ENCODE measurements around the gene DMGDH.

The DMGDH gene

GRCh38 chr5:79062436-79062835 is 7.0 kb downstream of the DMGDH start:
- DNase-seq (ENCODE audit: low spot score): no peak

- no peak for DNase-seq (ENCODE audit: low spot score)
Observed at GRCh38 chr5:79059674-79060073, 9.8 kb downstream of the DMGDH start.

- DNase-seq (ENCODE audit: low spot score): no peak
Observed at GRCh38 chr5:79056847-79057246, 12.6 kb downstream of the DMGDH start.

- DNase-seq (ENCODE audit: low spot score): no peak
Observed at GRCh38 chr5:79055017-79055416, 14.5 kb downstream of the DMGDH start.

- DNase-seq (ENCODE audit: low spot score): no peak
Observed at GRCh38 chr5:79053321-79053720, 16.2 kb downstream of the DMGDH start.

GRCh38 chr5:79050498-79050897 is 19.0 kb downstream of the DMGDH start:
- no peak for DNase-seq (ENCODE audit: low spot score)

GRCh38 chr5:79048437-79048836 is 21.0 kb downstream of the DMGDH start:
- DNase-seq (ENCODE audit: low spot score): no peak

- no peak for DNase-seq (ENCODE audit: low spot score)
Observed at GRCh38 chr5:79047199-79047598, 22.3 kb downstream of the DMGDH start.

GRCh38 chr5:79042188-79042587 is 27.3 kb downstream of the DMGDH start:
- no peak for DNase-seq (ENCODE audit: low spot score)

- DNase-seq (ENCODE audit: low spot score): no peak
Observed at GRCh38 chr5:79036769-79037168, 32.7 kb downstream of the DMGDH start.

- no peak for DNase-seq (ENCODE audit: low spot score)
Observed at GRCh38 chr5:79035237-79035636, 34.2 kb downstream of the DMGDH start.

- no peak for DNase-seq (ENCODE audit: low spot score)
Observed at GRCh38 chr5:79032782-79033181, 36.7 kb downstream of the DMGDH start.

GRCh38 chr5:79032031-79032695 is 37.3 kb downstream of the DMGDH start:
- DNase-seq (ENCODE audit: low spot score): no peak

GRCh38 chr5:79031485-79031867 is 38.0 kb downstream of the DMGDH start:
- no peak for DNase-seq (ENCODE audit: low spot score)

- DNase-seq (ENCODE audit: low spot score): no peak
Observed at GRCh38 chr5:79030663-79031484, 38.6 kb downstream of the DMGDH start.

GRCh38 chr5:79025054-79025472 is 44.4 kb downstream of the DMGDH start:
- DNase-seq (ENCODE audit: low spot score): peak; percentile 81

GRCh38 chr5:79023947-79024346 is 45.5 kb downstream of the DMGDH start:
- no peak for DNase-seq (ENCODE audit: low spot score)

- no peak for DNase-seq (ENCODE audit: low spot score)
Observed at GRCh38 chr5:79023348-79023747, 46.1 kb downstream of the DMGDH start.

- DNase-seq (ENCODE audit: low spot score): no peak
Observed at GRCh38 chr5:79022771-79023170, 46.7 kb downstream of the DMGDH start.

GRCh38 chr5:79021753-79022152 is 47.7 kb downstream of the DMGDH start:
- no peak for DNase-seq (ENCODE audit: low spot score)

- DNase-seq (ENCODE audit: low spot score): peak; percentile 68
Observed at GRCh38 chr5:79020861-79021561, 48.5 kb downstream of the DMGDH start.

GRCh38 chr5:79014631-79015030 is 54.8 kb downstream of the DMGDH start:
- no peak for DNase-seq (ENCODE audit: low spot score)

- DNase-seq (ENCODE audit: low spot score): no peak
Observed at GRCh38 chr5:79011869-79012268, 57.6 kb downstream of the DMGDH start.

All from GM03348 (cell line).